ENCODE measurements around the gene GPR157.
A peak's percentile ranks its signal among the peaks of the same experiment; 100 is the strongest.

GPR157 gene

DNA sequence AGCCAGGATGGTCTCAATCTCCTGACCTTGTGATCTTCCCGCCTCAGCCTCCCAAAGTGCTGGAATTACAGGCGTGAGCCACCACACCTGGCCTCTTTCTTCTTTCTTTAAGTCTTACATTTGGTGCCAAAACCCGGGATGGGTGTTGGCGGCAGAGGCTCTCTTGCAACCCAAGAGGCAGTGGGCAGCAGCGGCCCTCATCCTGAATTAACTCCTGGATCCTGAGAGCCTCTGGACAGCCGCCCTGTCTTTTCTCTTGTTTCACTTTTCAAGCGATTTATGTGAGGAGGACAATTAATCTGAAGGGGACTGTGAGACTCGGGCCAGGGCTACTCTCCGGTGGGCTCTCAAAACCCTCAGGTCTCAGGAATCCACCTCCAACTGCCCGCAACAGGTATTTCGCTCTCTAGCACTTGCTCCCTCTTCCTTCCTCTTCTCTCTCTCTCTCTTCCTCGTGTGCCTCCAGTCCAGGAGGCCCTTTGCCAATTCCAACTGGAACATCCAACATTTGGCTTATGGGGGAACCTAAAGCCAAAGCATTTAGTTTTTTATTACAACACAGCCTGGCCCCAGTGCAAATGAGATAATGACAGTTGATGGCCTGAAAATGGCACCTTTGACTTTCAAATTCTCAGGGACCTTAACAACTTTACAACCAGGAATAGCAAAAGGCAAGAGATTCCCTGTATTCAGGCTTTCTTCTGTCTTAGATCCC, 41.3 kb downstream of the GPR157 start:
- no peak for DNase-seq (ENCODE audit: low read depth, low spot score)

DNA sequence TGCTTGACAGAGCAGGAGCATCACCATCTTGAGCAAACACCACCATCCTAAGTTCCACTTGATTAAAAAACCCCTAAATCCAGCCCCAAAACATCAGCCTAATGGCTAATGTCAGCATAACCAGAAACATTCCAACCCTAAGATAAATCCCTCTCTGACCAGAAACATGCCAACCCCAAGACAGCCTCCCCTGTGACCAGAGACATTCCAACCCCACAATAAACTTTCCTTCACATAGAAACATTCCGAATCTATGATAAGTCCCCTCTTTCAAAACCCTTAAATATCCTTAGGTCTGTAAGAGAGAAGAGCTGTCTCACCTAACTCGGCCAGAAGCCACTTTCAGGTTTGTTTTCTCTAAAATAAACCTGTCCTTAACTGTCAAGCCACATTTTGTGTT, 42.1 kb downstream of the GPR157 start:
- DNase-seq (ENCODE audit: low read depth, low spot score): no peak

DNA sequence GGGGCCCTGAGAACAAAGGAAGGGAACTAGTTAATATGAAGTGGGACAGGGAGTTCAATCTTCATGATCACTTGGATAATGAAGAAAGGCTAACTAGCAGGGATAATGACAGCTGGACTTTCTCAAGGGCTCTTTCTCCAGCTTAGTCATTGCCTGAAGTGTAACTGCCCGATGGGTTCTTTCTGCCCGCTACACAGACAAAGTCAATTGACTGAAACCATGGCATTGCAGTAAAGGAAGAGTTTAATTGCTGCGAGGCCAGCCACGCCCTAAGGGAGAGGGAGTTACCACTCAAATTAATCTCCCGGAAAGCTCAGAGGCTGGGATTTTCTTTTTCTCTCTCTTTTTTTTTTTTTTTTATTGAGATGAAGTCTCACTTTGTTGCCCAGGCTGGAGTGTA, 42.9 kb downstream of the GPR157 start:
- DNase-seq (ENCODE audit: low read depth, low spot score): no peak

DNA sequence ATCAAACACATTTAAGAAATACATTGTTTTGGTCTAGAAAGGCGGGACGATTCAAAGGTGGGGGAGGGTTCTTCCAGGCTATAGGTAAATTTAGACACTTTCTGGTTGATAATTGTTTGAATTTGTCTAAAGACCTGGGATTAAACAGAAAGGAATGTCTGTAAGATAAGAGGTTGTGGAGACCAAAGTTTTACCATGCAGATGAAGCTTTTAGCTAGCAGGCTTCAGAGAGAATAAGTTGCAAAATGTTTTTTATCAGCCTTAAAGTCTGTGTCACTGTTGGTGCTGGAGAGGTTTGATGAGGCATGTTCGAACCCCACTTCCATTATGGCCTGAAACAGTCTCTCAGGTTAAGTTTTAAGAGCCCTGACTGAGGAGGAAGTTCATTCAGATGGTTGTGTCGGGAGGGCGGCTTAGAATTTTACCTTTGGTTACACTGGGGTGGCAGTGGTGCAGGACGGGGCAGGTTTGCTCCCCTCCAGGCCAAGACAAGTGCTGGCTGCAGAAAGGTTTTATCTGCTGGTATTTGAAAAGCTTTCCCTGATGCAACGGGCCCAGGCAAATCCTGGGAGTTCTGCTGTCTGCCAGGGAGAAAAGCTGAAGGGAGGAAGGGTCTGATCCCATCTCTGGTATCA, 43.5 kb downstream of the GPR157 start:
- no peak for DNase-seq (ENCODE audit: low read depth, low spot score)

GRCh38 chr1:9084906-9085305, 44.0 kb downstream of the GPR157 start:
- DNase-seq (ENCODE audit: low read depth, low spot score): no peak

GRCh38 chr1:9081473-9081872, 47.4 kb downstream of the GPR157 start:
- DNase-seq (ENCODE audit: low read depth, low spot score): no peak

- DNase-seq (ENCODE audit: low read depth, low spot score): no peak
Observed at GRCh38 chr1:9080705-9081291, 48.1 kb downstream of the GPR157 start.

DNA sequence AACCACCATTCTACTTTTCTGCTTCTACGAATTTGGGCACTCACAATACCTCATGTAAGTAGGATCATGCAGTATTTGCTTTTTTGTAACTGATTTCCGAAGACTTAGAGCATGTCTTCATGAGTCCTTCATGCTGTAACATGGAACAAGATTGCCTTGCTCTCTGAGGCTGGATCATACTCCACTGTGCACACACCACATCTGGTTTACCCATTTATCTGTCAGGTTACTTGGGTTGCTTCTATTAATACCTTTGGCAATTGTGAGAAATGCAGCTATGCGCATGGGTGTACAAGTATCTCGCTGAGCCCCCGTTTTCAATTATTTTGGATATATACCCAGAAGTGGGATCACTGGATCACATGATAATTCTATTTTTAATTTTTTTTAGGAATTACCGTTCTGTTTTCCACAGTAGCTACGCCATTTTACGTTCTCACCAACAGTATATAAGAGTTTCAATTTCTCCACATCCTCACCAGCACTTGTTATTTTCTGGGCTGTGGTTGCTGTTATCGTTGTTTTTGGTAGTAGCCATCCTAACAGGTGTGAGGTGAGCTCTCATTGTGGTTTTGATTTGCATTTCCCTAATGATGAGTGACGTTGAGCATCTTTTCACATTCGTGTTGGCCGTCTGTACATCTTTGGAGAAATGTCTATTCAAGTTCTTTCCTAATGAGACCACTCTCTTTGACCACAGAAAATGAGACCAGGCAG, 48.8 kb downstream of the GPR157 start:
- DNase-seq (ENCODE audit: low read depth, low spot score): no peak

- no peak for DNase-seq (ENCODE audit: low read depth, low spot score)
Observed at GRCh38 chr1:9078752-9079500, 50.0 kb downstream of the GPR157 start.

DNA sequence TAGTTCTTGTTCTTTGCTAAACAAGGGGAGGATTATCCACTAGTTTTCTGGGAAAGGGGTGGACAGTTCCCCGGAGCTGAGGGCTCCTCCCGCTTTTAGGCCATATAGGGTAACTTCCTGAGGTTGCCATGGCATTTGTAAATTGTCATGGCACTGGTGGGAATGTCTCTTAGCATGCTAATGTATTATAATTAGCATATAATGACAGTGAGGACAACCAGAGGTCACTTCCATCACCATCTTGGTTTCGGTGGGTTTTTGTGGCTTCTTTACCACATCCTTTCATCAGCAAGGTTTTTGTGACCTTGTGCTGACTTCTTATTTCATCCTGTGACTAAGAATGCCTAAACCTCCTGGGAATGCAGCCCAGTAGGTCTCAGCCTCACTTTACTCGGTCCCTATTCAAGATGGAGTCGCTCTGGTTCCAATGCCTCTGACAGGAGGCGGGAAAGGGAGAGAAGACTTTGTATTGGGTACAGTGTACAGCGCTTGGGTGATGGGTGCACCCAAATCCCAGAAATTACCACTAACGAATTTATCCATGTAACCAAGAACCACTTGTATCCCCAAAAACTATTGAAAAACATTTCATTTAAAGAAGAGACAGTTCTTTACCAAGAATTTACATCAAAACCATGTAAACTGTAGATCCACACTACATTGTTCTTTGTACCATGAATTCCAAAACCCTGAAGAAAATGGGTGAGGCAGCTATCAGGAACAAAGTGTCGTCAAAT, 50.7 kb downstream of the GPR157 start:
- DNase-seq (ENCODE audit: low read depth, low spot score): no peak

GRCh38 chr1:9075022-9075421, 53.9 kb downstream of the GPR157 start:
- no peak for DNase-seq (ENCODE audit: low read depth, low spot score)

- no peak for DNase-seq (ENCODE audit: low read depth, low spot score)
Observed at GRCh38 chr1:9073143-9073542, 55.8 kb downstream of the GPR157 start.

- DNase-seq (ENCODE audit: low read depth, low spot score): peak; percentile 74
Observed at GRCh38 chr1:9071554-9072235, 57.2 kb downstream of the GPR157 start.

- no peak for DNase-seq (ENCODE audit: low read depth, low spot score)
Observed at GRCh38 chr1:9070486-9070885, 58.4 kb downstream of the GPR157 start.

DNA sequence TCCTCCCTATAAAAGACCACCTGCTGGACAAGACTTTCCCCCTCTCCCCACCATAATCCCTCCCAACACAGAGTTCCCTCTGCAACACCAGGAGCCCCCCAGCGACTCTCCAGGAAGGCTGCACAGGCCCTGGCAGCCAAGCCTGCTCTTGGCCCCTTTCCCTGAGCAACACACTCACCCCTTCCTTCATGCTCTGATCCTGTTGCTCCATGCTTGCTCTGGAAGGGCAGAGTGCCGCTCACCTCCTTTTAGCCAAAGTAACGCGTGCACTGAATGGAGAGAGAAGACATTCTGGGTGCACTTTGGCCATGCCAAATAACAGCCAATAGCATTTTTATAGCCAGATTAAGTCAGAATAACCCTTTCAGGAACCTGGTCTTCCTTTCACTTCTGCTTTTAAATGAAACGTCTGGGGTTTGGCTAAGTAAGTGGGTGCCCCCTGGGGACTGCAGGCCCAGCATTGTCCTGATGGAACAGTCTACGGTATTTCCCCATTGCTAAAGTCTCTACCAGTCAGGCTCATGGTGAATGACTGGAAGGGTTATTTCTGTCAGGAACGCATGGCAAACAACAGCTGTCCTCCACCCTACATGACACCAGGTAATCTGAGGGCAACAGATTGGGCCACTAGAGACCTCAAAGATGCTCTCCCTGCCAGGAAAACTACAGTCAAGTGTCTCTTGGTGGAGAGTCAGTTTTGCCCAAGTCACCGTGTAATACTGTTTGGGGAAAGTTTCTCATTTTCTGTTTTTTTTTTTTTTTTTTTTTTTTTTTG, 59.4 kb downstream of the GPR157 start, which contains the start of gene SLC2A5:
Gene SLC2A5 (minus strand): TSS at position 310 of the 775 bp plus-strand sequence. CDS start 99 bp downstream, at position 211.
- no peak for DNase-seq (ENCODE audit: low read depth, low spot score)

DNA sequence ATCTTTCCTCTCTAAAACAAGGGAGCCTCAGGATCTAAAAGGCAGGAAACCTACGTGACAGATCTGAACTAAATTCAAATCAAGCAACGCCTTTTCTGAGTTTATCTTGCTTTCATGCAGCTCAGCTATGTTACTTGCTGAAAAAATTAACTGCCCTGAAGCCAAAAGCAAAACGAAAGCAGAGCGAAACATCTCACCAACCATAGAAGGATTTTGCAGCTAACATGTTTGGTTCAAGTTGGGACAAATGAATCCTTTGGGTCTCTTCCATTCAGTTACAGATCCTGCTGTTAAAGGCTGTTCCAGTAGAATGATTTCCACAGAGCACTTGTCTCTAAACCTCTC, 59.9 kb downstream of the GPR157 start:
- no peak for DNase-seq (ENCODE audit: low read depth, low spot score)

GRCh38 chr1:9066945-9067807, 61.7 kb downstream of the GPR157 start:
- DNase-seq (ENCODE audit: low read depth, low spot score): no peak

GRCh38 chr1:9065213-9065751, 63.6 kb downstream of the GPR157 start:
- no peak for DNase-seq (ENCODE audit: low read depth, low spot score)

Measured in ELF-1 (cell line).